Testis (tissue), 2 donors: ENCODE results near the gene GNAI3.

Source experiments
- CTCF ChIP-seq, 3 experiments: fragments of 450-650 bp in 2 of 3; fragments of 200-600 bp in 1 of 3; sonication (generic) in 1 of 3; IDR thresholded peaks; one replicate each; pipeline ENCODE4 v1.5.1; 2016 to 2019; ENCODE audit warnings: antibody characterized with exemption in 3 of 3, mild to moderate bottlenecking in 2 of 3, moderate library complexity in 1 of 3
- POLR2A ChIP-seq: fragments of 450-650 bp; IDR thresholded peaks from one replicate; pipeline ENCODE4 v1.6.1; 2017; ENCODE audit warnings: antibody characterized with exemption, mild to moderate bottlenecking, moderate library complexity

GRCh38 chr1:109508001-109508872 is 40.2 kb upstream of the GNAI3 start:
- no peak for TF ChIP-seq CTCF (IDR thresholded peaks at IDR 0.05)
- TF ChIP-seq POLR2A = no peak
